CD14-positive monocyte (primary cell): ENCODE results near the gene RFX2. TPM values are rescaled to one million over a fixed set of nuclear protein-coding genes. Genes with fewer than 3 reads are reported as not detected.
A peak's percentile ranks its signal among the peaks of the same experiment; 100 is the strongest.

Source experiments
- DNase-seq, 3 donors: peaks; one replicate each; pipeline ENCODE4 v3.0.0-alpha.2; 2011 to 2022
- H2AFZ ChIP-seq: 2 replicates; pipeline ENCODE4 v1.6.0; 2012; ENCODE audit warnings: mild to moderate bottlenecking, low read depth, low read length, inconsistent platforms; ENCODE audit not compliant: insufficient read depth, poor library complexity, severe bottlenecking
- H3K27ac ChIP-seq, 2 donors: 1 replicate in 1 of 2; 2 replicates in 1 of 2; pipeline ENCODE4 v1.5.1; 2012 to 2013; ENCODE audit warnings: low read length in 2 of 2, control low read depth in 1 of 2, inconsistent platforms in 1 of 2, low read depth in 1 of 2, mild to moderate bottlenecking in 1 of 2
- H3K27me3 ChIP-seq, 2 donors: one replicate each; pipeline versions ENCODE4 v1.6.0 to v1.6.1; 2011 to 2013; ENCODE audit warnings: low read length in 2 of 2; ENCODE audit not compliant: control insufficient read depth in 2 of 2, insufficient read depth in 2 of 2
- H3K36me3 ChIP-seq, 2 donors: replicated peaks in 1 of 2; 1 replicate in 1 of 2; 2 replicates in 1 of 2; pipeline versions ENCODE4 v1.5.1 to v1.6.1; 2012 to 2013; ENCODE audit warnings: low read length in 2 of 2, control low read depth in 1 of 2, inconsistent platforms in 1 of 2, mild to moderate bottlenecking in 1 of 2; ENCODE audit not compliant: insufficient read depth in 2 of 2, control insufficient read depth in 1 of 2
- H3K4me1 ChIP-seq, 2 donors: 1 replicate in 1 of 2; 2 replicates in 1 of 2; pipeline versions ENCODE4 v1.5.1 to v1.6.1; 2012 to 2013; ENCODE audit warnings: low read length in 2 of 2, control low read depth in 1 of 2, inconsistent platforms in 1 of 2, mild to moderate bottlenecking in 1 of 2, moderate library complexity in 1 of 2; ENCODE audit not compliant: insufficient read depth in 2 of 2, control insufficient read depth in 1 of 2
- H3K4me2 ChIP-seq: replicated peaks from 2 replicates; pipeline ENCODE3; 2012; ENCODE audit warnings: low read length, moderate library complexity, mild to moderate bottlenecking; ENCODE audit not compliant: poor library complexity, severe bottlenecking; ENCODE audit errors: extremely low read depth
- H3K4me3 ChIP-seq, 3 experiments: fragments of 200-600 bp in 1 of 3; sonication (generic) in 1 of 3; replicated peaks in 1 of 3; 1 replicate in 2 of 3; 2 replicates in 1 of 3; pipeline ENCODE4 v1.5.1; 2011 to 2013; ENCODE audit warnings: low read length in 3 of 3, mild to moderate bottlenecking in 3 of 3, control low read depth in 2 of 3, low read depth in 2 of 3, inconsistent platforms in 1 of 3, moderate library complexity in 1 of 3
- H3K79me2 ChIP-seq: 2 replicates; pipeline ENCODE4 v1.6.0; 2012; ENCODE audit warnings: mild to moderate bottlenecking, control low read depth, inconsistent platforms, low read length, moderate library complexity; ENCODE audit not compliant: insufficient read depth
- H3K9ac ChIP-seq: 2 replicates; pipeline ENCODE4 v1.6.0; 2017; ENCODE audit warnings: low read length, mild to moderate bottlenecking; ENCODE audit not compliant: insufficient read depth, poor library complexity, severe bottlenecking
- H3K9me3 ChIP-seq, 2 donors: replicated peaks in 1 of 2; 1 replicate in 1 of 2; 2 replicates in 1 of 2; pipeline versions ENCODE4 v1.5.1 to v1.6.1; 2012 to 2013; ENCODE audit warnings: low read length in 2 of 2, control low read depth in 1 of 2; ENCODE audit not compliant: control insufficient read depth in 1 of 2, insufficient read depth in 1 of 2
- H4K20me1 ChIP-seq: 2 replicates; pipeline ENCODE4 v1.6.0; 2012; ENCODE audit warnings: mild to moderate bottlenecking, low read length, control low read depth, moderate library complexity; ENCODE audit not compliant: insufficient read depth
- H3K27ac Mint-ChIP-seq, 7 donors: one replicate each; pipeline ENCODE4 v1.8.0; 2020; ENCODE audit warnings: mild to moderate bottlenecking in 7 of 7, mixed read lengths in 7 of 7, moderate library complexity in 6 of 7, inconsistent platforms in 2 of 7
- H3K27me3 Mint-ChIP-seq, 3 donors: one replicate each; pipeline ENCODE4 v1.8.0; 2021 to 2022; ENCODE audit warnings: low read depth in 3 of 3, mild to moderate bottlenecking in 3 of 3, mixed read lengths in 3 of 3, moderate library complexity in 3 of 3, inconsistent platforms in 1 of 3
- H3K36me3 Mint-ChIP-seq, 2 donors: one replicate each; pipeline ENCODE4 v1.8.0; 2020; ENCODE audit warnings: mixed read lengths in 2 of 2, inconsistent platforms in 1 of 2, mild to moderate bottlenecking in 1 of 2
- H3K4me1 Mint-ChIP-seq: one replicate; pipeline ENCODE4 v1.8.0; 2020; ENCODE audit warnings: mild to moderate bottlenecking, mixed read lengths
- H3K4me3 Mint-ChIP-seq, 2 donors: one replicate each; pipeline ENCODE4 v1.8.0; 2020; ENCODE audit warnings: mild to moderate bottlenecking in 2 of 2, mixed read lengths in 2 of 2, moderate library complexity in 1 of 2
- H3K9me3 Mint-ChIP-seq, 7 donors: one replicate each; pipeline ENCODE4 v1.8.0; 2020 to 2022; ENCODE audit warnings: mixed read lengths in 7 of 7, mild to moderate bottlenecking in 6 of 7, moderate library complexity in 6 of 7, inconsistent platforms in 2 of 7
- CTCF ChIP-seq: fragments of 200-600 bp; IDR thresholded peaks from one replicate; pipeline ENCODE4 v1.8.0; 2022; ENCODE audit warnings: antibody characterized with exemption, mild to moderate bottlenecking
- WGBS: methylation state at CpG from one replicate; pipeline ENCODE4 v1.1.5; 2013; ENCODE audit warnings: missing lambda C conversion rate; ENCODE audit not compliant: insufficient coverage; 5-methylcytosine and 5-hydroxymethylcytosine counted together
- intact Hi-C, 2 donors: fragments of 100-400 bp; cut with micrococcal nuclease; formaldehyde crosslinking; loops; one replicate each; pipeline versions ENCODE4 v1.15.0 to v1.15.1; 2023
- polyA plus RNA-seq, 3 donors: library from polyadenylated mRNA; depleted of rRNA in 1 of 3; unstranded in 2 of 3; stranded (reverse) in 1 of 3; fragments of 300-500 nt in 2 of 3; fragments of >200 nt in 1 of 3; fragmentation: Illumina TruSeq in 2 of 3; gene quantifications; 1 replicate in 2 of 3; 2 replicates in 1 of 3; pipeline ENCODE4 v1.2.3, GENCODE V29; 2012 to 2021

RFX2 gene
- polyA plus RNA-seq, 3 donors, result 5.7 to 12.9 (median 8.7) TPM

- DNase-seq, result no peak
- Histone ChIP-seq H2AFZ (no peak overlapping the region), H3K36me3 (peaks cover 10 to 23% of the 10 kb centered on the region in 2 donors), H3K9me3 (no peaks in the 10 kb centered on the region), H3K27ac (no peak overlapping the region), H3K4me3 (no peak overlapping the region), H3K9ac (no peak overlapping the region), H4K20me1 (peaks cover 97% of the 10 kb centered on the region), H3K79me2 (peaks cover 99% of the 10 kb centered on the region), H3K4me2 (no peak overlapping the region), H3K27me3 (no peaks in the 10 kb centered on the region), H3K4me1 (peaks cover 25 to 35% of the 10 kb centered on the region in 2 donors)
- H3K4me1 Mint-ChIP-seq, result peaks cover 50% of the 10 kb centered on the region
- 72% methylated on average over 8 of the region's 8 CpGs for WGBS
- intact Hi-C loops, result no loop called here
- H3K27ac Mint-ChIP-seq, result peak overlapping the region in 2 of 7 donors; percentile 36 to 55
- H3K27me3 Mint-ChIP-seq, result peaks cover 0 to 2% (median under 1%) of the 10 kb centered on the region in 3 donors
- peaks cover 12 to 33% of the 10 kb centered on the region in 2 donors for H3K36me3 Mint-ChIP-seq
- H3K4me3 Mint-ChIP-seq, result no peak overlapping the region
- TF ChIP-seq CTCF, result no peak
- no peaks in the 10 kb centered on the region for H3K9me3 Mint-ChIP-seq
These were observed 144.1 kb downstream of the RFX2 start for GRCh38 chr19:5966215-5966614.

GRCh38 chr19:5964816-5965565 is 145.3 kb downstream of the RFX2 start:
- DNase-seq, result no peak
- Histone ChIP-seq H3K4me2 (no peak overlapping the region), H3K4me3 (no peak overlapping the region), H3K27ac (no peak overlapping the region), H3K79me2 (peaks cover 99% of the 10 kb centered on the region), H3K9me3 (no peaks in the 10 kb centered on the region), H3K36me3 (peaks cover 10 to 29% of the 10 kb centered on the region in 2 donors), H2AFZ (no peak overlapping the region), H3K27me3 (no peaks in the 10 kb centered on the region), H4K20me1 (peaks cover 96% of the 10 kb centered on the region), H3K4me1 (peaks cover 25 to 35% of the 10 kb centered on the region in 2 donors), H3K9ac (no peak overlapping the region)
- intact Hi-C loops, result no loop called here
- H3K27me3 Mint-ChIP-seq, result peaks cover 0 to 2% (median 2%) of the 10 kb centered on the region in 3 donors
- WGBS, result 100% methylated on average over 2 of the region's 5 CpGs
- no peak for TF ChIP-seq CTCF
- H3K27ac Mint-ChIP-seq, result peak overlapping the region in 2 of 7 donors; percentile 60 to 84
- H3K36me3 Mint-ChIP-seq, result peaks cover 15 to 30% of the 10 kb centered on the region in 2 donors
- no peaks in the 10 kb centered on the region for H3K9me3 Mint-ChIP-seq
- H3K4me3 Mint-ChIP-seq, result no peak overlapping the region
- H3K4me1 Mint-ChIP-seq, result peaks cover 57% of the 10 kb centered on the region
